ENCODE measurements around the gene NPHP3.

- no peak for TF ChIP-seq CTCF (IDR thresholded peaks at IDR 0.05; ENCODE audit: insufficient read depth, low read depth, low read length)
- no peak for TF ChIP-seq EZH2 (IDR thresholded peaks at IDR 0.05; ENCODE audit: insufficient read depth, low read length)
These were observed 27.2 kb downstream of the NPHP3 start for GRCh38 chr3:132694991-132695390.

All from astrocyte (in vitro differentiated cells and primary cell).